HepG2 (cell line): ENCODE results near the gene VSIG10L. TPM values are rescaled to one million over a fixed set of nuclear protein-coding genes. Genes with fewer than 3 reads are reported as not detected.

Experiments
- ATAC-seq: fragments of 200-7000 bp; cut with Tn5 transposase; 3 replicates; pipeline ENCODE4 v1.9.1; 2020; ENCODE audit warnings: mild to moderate bottlenecking, moderate library complexity
- BruUV-seq: library from RNA; stranded (reverse); fragments of 400-500 nt; replicated peaks from 2 replicates; lab custom pipeline; 2021; lab: Mats Ljungman, UMichigan
- CTCF ChIA-PET: fragments of 300-600 bp; formaldehyde crosslinking; extraction: SDS; loops from one replicate; lab custom pipeline; 2021; ENCODE audit warnings: low total read pairs, inconsistent platforms, low intra/inter-chr PET ratio; lab: Yijun Ruan, JAX
- POLR2A ChIA-PET: fragments of 350-600 bp; sonication (Branson Sonifier 250); formaldehyde crosslinking; loops from one replicate; lab custom pipeline; 2020; ENCODE audit warnings: antibody characterized with exemption, inconsistent platforms; lab: Yijun Ruan, JAX
- DNase-seq: peaks from one replicate; pipeline ENCODE4 v3.0.0-alpha.2; 2015; ENCODE audit warnings: low spot score
- FAIRE-seq: peaks from 3 replicates; lab custom pipeline; 2011; peaks lifted over from hg19 to GRCh38; lab: Jason Lieb, UNC
- H2AFZ ChIP-seq: one replicate; pipeline ENCODE4 v1.6.1; 2011; ENCODE audit warnings: low read length, inconsistent platforms
- H3K27ac ChIP-seq: fragments of 300-600 bp; 3 replicates; pipeline ENCODE4 v1.8.0; 2011; ENCODE audit warnings: mixed run types, mild to moderate bottlenecking, mixed read lengths, low read length, inconsistent platforms; ENCODE audit not compliant: insufficient read depth; ENCODE audit errors: extremely low read length
- H3K27me3 ChIP-seq, 2 experiments: fragments of 200-600 bp in 1 of 2; 2 replicates in 1 of 2; 3 replicates in 1 of 2; pipeline versions ENCODE4 v1.6.0 to v1.8.0; 2011; ENCODE audit warnings: low read length in 2 of 2, mild to moderate bottlenecking in 2 of 2, moderate library complexity in 2 of 2, inconsistent platforms in 1 of 2; ENCODE audit not compliant: insufficient read depth in 2 of 2, control insufficient read depth in 1 of 2
- H3K36me3 ChIP-seq, 2 experiments: fragments of 200-600 bp in 1 of 2; replicated peaks in 1 of 2; 2 replicates in 1 of 2; 3 replicates in 1 of 2; pipeline versions ENCODE4 v1.5.1 to v1.8.0; 2011; ENCODE audit warnings: low read length in 2 of 2, inconsistent platforms in 1 of 2; ENCODE audit not compliant: insufficient read depth in 2 of 2, control insufficient read depth in 1 of 2
- H3K4me1 ChIP-seq: 2 replicates; pipeline ENCODE4 v1.5.1; 2012; ENCODE audit warnings: low read length, inconsistent platforms; ENCODE audit not compliant: insufficient read depth
- H3K4me2 ChIP-seq: 2 replicates; pipeline ENCODE4 v1.6.0; 2011; ENCODE audit warnings: low read depth, low read length, inconsistent platforms
- H3K4me3 ChIP-seq, 3 experiments: fragments of 200-600 bp in 1 of 3; sonication (generic), shearing (Covaris generic) in 1 of 3; replicated peaks in 1 of 3; 2 replicates each; pipeline ENCODE4 v1.5.1; 2011 to 2016; ENCODE audit warnings: low read length in 3 of 3, inconsistent platforms in 2 of 3, low read depth in 2 of 3, mild to moderate bottlenecking in 2 of 3, control low read depth in 1 of 3, mixed read lengths in 1 of 3; ENCODE audit not compliant: insufficient read depth in 1 of 3
- H3K79me2 ChIP-seq: one replicate; pipeline ENCODE4 v1.6.1; 2011; ENCODE audit warnings: low read length, inconsistent platforms; ENCODE audit not compliant: insufficient read depth
- H3K9ac ChIP-seq: 2 replicates; pipeline ENCODE4 v1.6.0; 2011; ENCODE audit warnings: mild to moderate bottlenecking, low read depth, low read length, inconsistent platforms; ENCODE audit not compliant: insufficient read depth
- H3K9me3 ChIP-seq: 2 replicates; pipeline ENCODE4 v1.5.1; 2012; ENCODE audit warnings: mild to moderate bottlenecking, low read length
- H4K20me1 ChIP-seq: 2 replicates; pipeline ENCODE4 v1.6.0; 2011; ENCODE audit warnings: inconsistent platforms, mild to moderate bottlenecking, low read length, moderate library complexity; ENCODE audit not compliant: insufficient read depth
- CCDC6 ChIP-seq: sonication (generic); formaldehyde crosslinking; IDR thresholded peaks from 2 replicates; pipeline ENCODE4 v1.8.1; 2022; ENCODE audit warnings: mild to moderate bottlenecking, missing genetic modification reagents, moderate library complexity
- DR1 ChIP-seq: sonication (generic); formaldehyde crosslinking; IDR thresholded peaks from 2 replicates; pipeline ENCODE4 v1.8.0; 2021; ENCODE audit warnings: mild to moderate bottlenecking, missing genetic modification reagents, inconsistent platforms
- EED ChIP-seq: sonication (generic); formaldehyde crosslinking; IDR thresholded peaks from 2 replicates; pipeline ENCODE4 v1.5.0; 2020; ENCODE audit warnings: mild to moderate bottlenecking, missing genetic modification reagents
- GATAD1 ChIP-seq: IDR thresholded peaks from 2 replicates; pipeline ENCODE4 v1.6.1; 2016; ENCODE audit warnings: missing genetic modification reagents, missing compliant biosample characterization
- HHEX ChIP-seq: IDR thresholded peaks from 2 replicates; pipeline ENCODE4 v1.6.1; 2016; ENCODE audit warnings: control low read depth
- HNRNPLL ChIP-seq: fragments of 200-400 bp; formaldehyde crosslinking; IDR thresholded peaks from 2 replicates; pipeline ENCODE4 v1.6.1; 2017; ENCODE audit warnings: mild to moderate bottlenecking, low read depth, low read length; ENCODE audit not compliant: poor library complexity, severe bottlenecking
- MEIS2 ChIP-seq: sonication (generic); formaldehyde crosslinking; IDR thresholded peaks from 2 replicates; pipeline ENCODE4 v1.9.0; 2021; ENCODE audit warnings: mild to moderate bottlenecking, missing genetic modification reagents
- RARA ChIP-seq: IDR thresholded peaks from 2 replicates; pipeline ENCODE4 v1.6.1; 2016; ENCODE audit warnings: missing genetic modification reagents, missing compliant biosample characterization
- TAF1 ChIP-seq: sonication (generic); formaldehyde crosslinking; IDR thresholded peaks from 2 replicates; pipeline ENCODE4 v1.4.0; 2020; ENCODE audit warnings: missing genetic modification reagents
- TOPORS ChIP-seq: sonication (generic); formaldehyde crosslinking; IDR thresholded peaks from 2 replicates; pipeline ENCODE4 v1.8.0; 2023; ENCODE audit warnings: mild to moderate bottlenecking, missing genetic modification reagents
- TSC22D2 ChIP-seq: sonication (generic); formaldehyde crosslinking; IDR thresholded peaks from 2 replicates; pipeline ENCODE4 v1.5.1; 2020; ENCODE audit warnings: missing genetic modification reagents, mild to moderate bottlenecking, borderline replicate concordance
- ZFP1 ChIP-seq: IDR thresholded peaks from 2 replicates; pipeline ENCODE4 v1.6.1; 2016
- ZNF296 ChIP-seq: sonication (generic); formaldehyde crosslinking; conservative IDR thresholded peaks from 2 replicates; pipeline ENCODE4 v1.5.0; 2020; ENCODE audit warnings: mild to moderate bottlenecking, missing genetic modification reagents
- ZNF331 ChIP-seq: sonication (generic); formaldehyde crosslinking; IDR thresholded peaks from 2 replicates; pipeline ENCODE4 v1.4.0; 2020; ENCODE audit warnings: missing genetic modification reagents
- ZNF564 ChIP-seq: sonication (generic); formaldehyde crosslinking; IDR thresholded peaks from 2 replicates; pipeline ENCODE4 v1.8.1; 2023; ENCODE audit warnings: mild to moderate bottlenecking, missing genetic modification reagents
- WGBS: methylation state at CpG from one replicate; pipeline ENCODE4 v1.1.6; 2017; ENCODE audit warnings: low lambda C conversion rate; 5-methylcytosine and 5-hydroxymethylcytosine counted together
- in situ Hi-C: cut with HindIII; loops from 2 replicates; pipeline ENCODE4 v1.10.0; 2017; ENCODE audit warnings: low pct_unique_long_range_greater_than_20kb; ENCODE audit not compliant: extremely low pct_ligation_motif_present
- intact Hi-C: fragments of 100-400 bp; cut with micrococcal nuclease; formaldehyde crosslinking; loops from one replicate; pipeline ENCODE4 v1.10.0; 2022; ENCODE audit not compliant: unreplicated experiment
- polyA plus RNA-seq, 8 experiments: library from polyadenylated mRNA; depleted of rRNA in 3 of 8; stranded (reverse) in 7 of 8; unstranded in 1 of 8; fragments of >200 nt; fragmentation: Illumina TruSeq in 4 of 8; extraction: Trizol in 4 of 8; gene quantifications; 2 replicates each; pipeline versions ENCODE4 v1.2.1 to v1.2.3, GENCODE V29; 2011 to 2016; ENCODE audit warnings: low read depth in 4 of 8, missing spikeins in 1 of 8, mixed read lengths in 1 of 8; ENCODE audit not compliant: insufficient read depth in 1 of 8
- total RNA-seq, 5 experiments: library from RNA; depleted of rRNA; stranded (reverse); fragments of >200 nt; fragmentation: Illumina TruSeq; extraction: Trizol; gene quantifications; 2 replicates each; pipeline ENCODE4 v1.2.3, GENCODE V29; 2016; ENCODE audit warnings: low read depth in 1 of 5
- TF ChIP-seq, protein P1 (sequence below): sonication (generic); formaldehyde crosslinking; IDR thresholded peaks from 2 replicates; pipeline ENCODE4 v1.4.0; 2020; ENCODE audit warnings: missing genetic modification reagents, borderline replicate concordance
- TF ChIP-seq, protein P2 (sequence below): sonication (generic); formaldehyde crosslinking; IDR thresholded peaks from 2 replicates; pipeline ENCODE4 v1.9.0; 2022; ENCODE audit warnings: missing genetic modification reagents, mild to moderate bottlenecking, borderline replicate concordance
- TF ChIP-seq, protein P3 (sequence below): sonication (generic); formaldehyde crosslinking; IDR thresholded peaks from 2 replicates; pipeline ENCODE4 v1.5.0; 2020; ENCODE audit warnings: missing genetic modification reagents
- TF ChIP-seq, protein P4 (sequence below): sonication (generic); formaldehyde crosslinking; IDR thresholded peaks from 2 replicates; pipeline ENCODE4 v1.5.0; 2020; ENCODE audit warnings: mild to moderate bottlenecking, missing genetic modification reagents, borderline replicate concordance

Gene VSIG10L
- total and polyA plus RNA-seq, 2 of the 13 experiments (the other 11 are each of a cell fraction or from before 2014, with no cell fraction given): 2.7 to 8.5 TPM

DNA sequence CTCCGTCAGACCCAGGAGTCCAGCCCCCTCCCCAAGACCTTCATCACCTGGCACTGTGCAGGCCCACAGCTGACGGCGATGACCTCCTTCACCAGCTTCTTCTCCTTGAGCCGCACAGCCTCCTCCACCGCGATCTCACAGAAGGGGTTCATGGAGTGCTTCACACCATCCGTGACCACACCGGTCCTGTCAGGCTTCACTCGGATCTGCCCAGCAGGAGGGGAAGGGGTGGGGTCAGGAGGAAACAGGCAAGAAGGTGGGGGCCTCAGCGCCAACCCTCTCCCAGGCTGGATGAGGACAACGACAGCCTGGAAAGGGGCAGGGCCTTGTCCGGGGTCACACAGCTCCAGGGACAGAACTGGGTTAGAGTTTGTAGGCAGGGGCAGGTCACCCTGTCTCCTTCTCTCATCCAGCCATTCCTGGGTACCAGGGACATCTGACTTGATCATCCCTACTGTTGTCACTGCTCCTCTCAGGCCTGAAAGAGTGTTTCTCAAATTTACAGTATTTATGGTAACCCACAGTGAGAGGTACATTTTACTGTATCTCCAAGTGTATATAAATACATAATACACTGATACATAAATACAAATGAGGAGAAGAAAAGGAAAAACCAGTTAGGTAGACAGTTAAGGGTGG lies 12.3 kb upstream of the VSIG10L start:
- FAIRE-seq (peak; percentile 49), ATAC-seq (peak; percentile 70), DNase-seq (peak; percentile 90)
- WGBS: 0% methylated on average over 12 of the region's 12 CpGs
- Histone ChIP-seq H3K4me2 (peak overlapping the region; percentile 97), H4K20me1 (peaks cover 9% of the 10 kb centered on the region), H3K9me3 (no peaks in the 10 kb centered on the region), H3K79me2 (peaks cover 53% of the 10 kb centered on the region), H3K4me1 (peaks cover 86% of the 10 kb centered on the region), H2AFZ (no peak overlapping the region), H3K27ac (peak overlapping the region; percentile 100), H3K4me3 (peak overlapping the region; percentile 62 to 82 (median 72)), H3K27me3 (no peaks in the 10 kb centered on the region; a peak in 1 of 5 replicates), H3K9ac (peak overlapping the region; percentile 99), H3K36me3 (peaks cover 14 to 24% of the 10 kb centered on the region in 2 experiments)
- ChIA-PET CTCF (interaction anchor here (0.9 kb wide), 1 partner anchor 54 kb away, joined by 4 read pairs; no protein-coding TSS in a partner anchor), POLR2A (interaction anchor here (1.1 to 4.7 kb wide), 9 partner anchors 10 to 53 kb away, joined by 4 to 309 read pairs (median 8); partner anchors contain the start of genes ETFB, LIM2, NKG7 and VSIG10L)
- TSS peak; percentile 59 for BruUV-seq
- in situ Hi-C loops (no loop called here), intact Hi-C loops (loop anchor here (1.0 kb wide), 2 partner anchors 8 to 13 kb away; no protein-coding TSS in a partner anchor)
- TF ChIP-seq, protein P1, sequence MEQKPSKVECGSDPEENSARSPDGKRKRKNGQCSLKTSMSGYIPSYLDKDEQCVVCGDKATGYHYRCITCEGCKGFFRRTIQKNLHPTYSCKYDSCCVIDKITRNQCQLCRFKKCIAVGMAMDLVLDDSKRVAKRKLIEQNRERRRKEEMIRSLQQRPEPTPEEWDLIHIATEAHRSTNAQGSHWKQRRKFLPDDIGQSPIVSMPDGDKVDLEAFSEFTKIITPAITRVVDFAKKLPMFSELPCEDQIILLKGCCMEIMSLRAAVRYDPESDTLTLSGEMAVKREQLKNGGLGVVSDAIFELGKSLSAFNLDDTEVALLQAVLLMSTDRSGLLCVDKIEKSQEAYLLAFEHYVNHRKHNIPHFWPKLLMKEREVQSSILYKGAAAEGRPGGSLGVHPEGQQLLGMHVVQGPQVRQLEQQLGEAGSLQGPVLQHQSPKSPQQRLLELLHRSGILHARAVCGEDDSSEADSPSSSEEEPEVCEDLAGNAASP (CRISPR knock-in tag): peak; percentile 85
- TF ChIP-seq, protein P2, sequence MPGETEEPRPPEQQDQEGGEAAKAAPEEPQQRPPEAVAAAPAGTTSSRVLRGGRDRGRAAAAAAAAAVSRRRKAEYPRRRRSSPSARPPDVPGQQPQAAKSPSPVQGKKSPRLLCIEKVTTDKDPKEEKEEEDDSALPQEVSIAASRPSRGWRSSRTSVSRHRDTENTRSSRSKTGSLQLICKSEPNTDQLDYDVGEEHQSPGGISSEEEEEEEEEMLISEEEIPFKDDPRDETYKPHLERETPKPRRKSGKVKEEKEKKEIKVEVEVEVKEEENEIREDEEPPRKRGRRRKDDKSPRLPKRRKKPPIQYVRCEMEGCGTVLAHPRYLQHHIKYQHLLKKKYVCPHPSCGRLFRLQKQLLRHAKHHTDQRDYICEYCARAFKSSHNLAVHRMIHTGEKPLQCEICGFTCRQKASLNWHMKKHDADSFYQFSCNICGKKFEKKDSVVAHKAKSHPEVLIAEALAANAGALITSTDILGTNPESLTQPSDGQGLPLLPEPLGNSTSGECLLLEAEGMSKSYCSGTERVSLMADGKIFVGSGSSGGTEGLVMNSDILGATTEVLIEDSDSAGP (CRISPR knock-in tag): peak; percentile 60; the same call in 1 of the 2 replicates
- TF ChIP-seq ZNF331 (CRISPR knock-in tag): 0 out of 2 replicates have a peak, but pooled peaks have one; percentile 24
- peak; percentile 76 for TF ChIP-seq RARA
- TF ChIP-seq, protein P3, sequence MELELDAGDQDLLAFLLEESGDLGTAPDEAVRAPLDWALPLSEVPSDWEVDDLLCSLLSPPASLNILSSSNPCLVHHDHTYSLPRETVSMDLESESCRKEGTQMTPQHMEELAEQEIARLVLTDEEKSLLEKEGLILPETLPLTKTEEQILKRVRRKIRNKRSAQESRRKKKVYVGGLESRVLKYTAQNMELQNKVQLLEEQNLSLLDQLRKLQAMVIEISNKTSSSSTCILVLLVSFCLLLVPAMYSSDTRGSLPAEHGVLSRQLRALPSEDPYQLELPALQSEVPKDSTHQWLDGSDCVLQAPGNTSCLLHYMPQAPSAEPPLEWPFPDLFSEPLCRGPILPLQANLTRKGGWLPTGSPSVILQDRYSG (CRISPR knock-in tag): no peak
- TF ChIP-seq CCDC6 (CRISPR knock-in tag): peak; percentile 44; the same call in 1 of the 2 replicates
- no peak for TF ChIP-seq ZFP1 (CRISPR knock-in tag)
- peak; percentile 8; the same call in 1 of the 2 replicates for TF ChIP-seq GATAD1 (CRISPR knock-in tag)
- no peak for TF ChIP-seq ZNF564 (CRISPR knock-in tag)
- no peak for TF ChIP-seq MEIS2 (CRISPR knock-in tag)
- no peak for TF ChIP-seq TOPORS (CRISPR knock-in tag)
- peak; percentile 62 for TF ChIP-seq TAF1 (CRISPR knock-in tag)
- TF ChIP-seq EED: no peak
- no peak for TF ChIP-seq ZNF296 (CRISPR knock-in tag)
- no peak for TF ChIP-seq DR1 (CRISPR knock-in tag)
- no peak for TF ChIP-seq TSC22D2
- TF ChIP-seq HNRNPLL: no peak
- TF ChIP-seq, protein P4, sequence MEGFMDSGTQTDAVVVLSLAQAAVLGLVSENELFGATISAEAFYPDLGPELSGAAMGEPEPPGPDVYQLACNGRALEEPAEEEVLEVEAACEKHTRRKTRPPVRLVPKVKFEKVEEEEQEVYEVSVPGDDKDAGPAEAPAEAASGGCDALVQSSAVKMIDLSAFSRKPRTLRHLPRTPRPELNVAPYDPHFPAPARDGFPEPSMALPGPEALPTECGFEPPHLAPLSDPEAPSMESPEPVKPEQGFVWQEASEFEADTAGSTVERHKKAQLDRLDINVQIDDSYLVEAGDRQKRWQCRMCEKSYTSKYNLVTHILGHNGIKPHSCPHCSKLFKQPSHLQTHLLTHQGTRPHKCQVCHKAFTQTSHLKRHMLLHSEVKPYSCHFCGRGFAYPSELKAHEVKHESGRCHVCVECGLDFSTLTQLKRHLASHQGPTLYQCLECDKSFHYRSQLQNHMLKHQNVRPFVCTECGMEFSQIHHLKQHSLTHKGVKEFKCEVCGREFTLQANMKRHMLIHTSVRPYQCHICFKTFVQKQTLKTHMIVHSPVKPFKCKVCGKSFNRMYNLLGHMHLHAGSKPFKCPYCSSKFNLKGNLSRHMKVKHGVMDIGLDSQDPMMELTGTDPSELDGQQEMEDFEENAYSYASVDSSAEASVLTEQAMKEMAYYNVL (CRISPR knock-in tag): 0 out of 2 replicates have a peak, but pooled peaks have one; percentile 72
- TF ChIP-seq HHEX: no peak
